Neural crest cell (in vitro differentiated cells): Measurements from ENCODE around the gene LIM2. TPM values are rescaled to one million over a fixed set of nuclear protein-coding genes. Genes with fewer than 3 reads are reported as not detected.

Source experiments
- DNase-seq: peaks from one replicate; pipeline ENCODE4 v3.0.0; 2021; ENCODE audit warnings: low read depth, mixed read lengths, low spot score
- H3K27ac Mint-ChIP-seq: one replicate; pipeline ENCODE4 v1.8.0; 2021; ENCODE audit warnings: mild to moderate bottlenecking, mixed read lengths; ENCODE audit not compliant: unreplicated experiment
- H3K27me3 Mint-ChIP-seq: 2 replicates; pipeline ENCODE4 v1.8.0; 2021; ENCODE audit warnings: low read depth, mild to moderate bottlenecking, mixed read lengths
- H3K36me3 Mint-ChIP-seq: 2 replicates; pipeline ENCODE4 v1.8.0; 2021; ENCODE audit warnings: low read depth, mild to moderate bottlenecking, mixed read lengths
- H3K4me1 Mint-ChIP-seq: 2 replicates; pipeline ENCODE4 v1.8.0; 2021; ENCODE audit warnings: mixed read lengths
- H3K4me3 Mint-ChIP-seq: one replicate; pipeline ENCODE4 v1.8.0; 2021; ENCODE audit warnings: mild to moderate bottlenecking, mixed read lengths
- H3K9me3 Mint-ChIP-seq: 2 replicates; pipeline ENCODE4 v1.8.0; 2021; ENCODE audit warnings: mixed read lengths
- CTCF ChIP-seq: fragments of 200-600 bp; sonication (generic); conservative IDR thresholded peaks from 2 replicates; pipeline ENCODE4 v1.5.0; 2021; ENCODE audit warnings: antibody characterized with exemption, mild to moderate bottlenecking
- total RNA-seq: library from RNA; stranded (reverse); gene quantifications from 2 replicates; pipeline ENCODE4 v1.2.1, GENCODE V29; 2021

Gene LIM2
- total RNA-seq, 1 donor from 2014 or later = not detected

GRCh38 chr19:51354103-51354741 is 33.6 kb downstream of the LIM2 start:
- Mint-ChIP-seq H3K4me1 (peaks cover 22% of the 10 kb centered on the region), H3K27ac (peak overlapping the region; percentile 81), H3K27me3 (no peaks in the 10 kb centered on the region), H3K4me3 (peak overlapping the region; percentile 50), H3K36me3 (peaks cover 3% of the 10 kb centered on the region), H3K9me3 (no peaks in the 10 kb centered on the region)
- no peak for DNase-seq
- TF ChIP-seq CTCF = no peak

DNA sequence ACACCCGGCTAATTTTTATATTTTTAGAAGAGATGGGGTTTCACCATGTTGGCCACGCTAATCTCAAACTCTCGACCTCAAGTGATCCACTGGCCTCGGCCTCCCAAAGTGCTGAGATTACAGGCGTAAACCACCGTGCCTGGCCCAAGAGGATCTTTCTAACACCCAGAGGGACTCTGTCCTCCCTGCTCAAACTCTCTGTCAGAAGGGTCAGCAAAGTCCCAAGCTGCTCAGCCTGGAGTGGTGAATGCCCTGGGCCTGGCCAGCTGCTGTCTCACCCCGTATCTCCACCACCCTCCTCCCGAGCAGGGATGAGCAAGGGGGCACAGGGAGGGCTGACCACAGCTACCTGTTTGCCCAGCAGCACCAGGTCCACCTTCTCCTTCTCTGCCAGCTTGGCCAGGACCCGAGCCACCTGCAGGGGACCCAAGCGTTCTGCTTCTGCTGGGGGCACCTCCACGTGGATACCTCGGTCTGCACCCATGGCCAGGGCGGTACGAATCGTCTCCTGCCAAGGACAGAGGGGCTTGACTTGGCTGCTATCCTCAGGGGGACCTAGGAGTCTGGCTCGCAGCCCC is 34.9 kb downstream of the LIM2 start:
- Mint-ChIP-seq H3K36me3 (peaks cover 3% of the 10 kb centered on the region), H3K4me1 (peaks cover 22% of the 10 kb centered on the region), H3K4me3 (no peak overlapping the region), H3K27me3 (no peaks in the 10 kb centered on the region), H3K27ac (no peak overlapping the region), H3K9me3 (no peaks in the 10 kb centered on the region)
- no peak for TF ChIP-seq CTCF
- DNase-seq = no peak

DNA sequence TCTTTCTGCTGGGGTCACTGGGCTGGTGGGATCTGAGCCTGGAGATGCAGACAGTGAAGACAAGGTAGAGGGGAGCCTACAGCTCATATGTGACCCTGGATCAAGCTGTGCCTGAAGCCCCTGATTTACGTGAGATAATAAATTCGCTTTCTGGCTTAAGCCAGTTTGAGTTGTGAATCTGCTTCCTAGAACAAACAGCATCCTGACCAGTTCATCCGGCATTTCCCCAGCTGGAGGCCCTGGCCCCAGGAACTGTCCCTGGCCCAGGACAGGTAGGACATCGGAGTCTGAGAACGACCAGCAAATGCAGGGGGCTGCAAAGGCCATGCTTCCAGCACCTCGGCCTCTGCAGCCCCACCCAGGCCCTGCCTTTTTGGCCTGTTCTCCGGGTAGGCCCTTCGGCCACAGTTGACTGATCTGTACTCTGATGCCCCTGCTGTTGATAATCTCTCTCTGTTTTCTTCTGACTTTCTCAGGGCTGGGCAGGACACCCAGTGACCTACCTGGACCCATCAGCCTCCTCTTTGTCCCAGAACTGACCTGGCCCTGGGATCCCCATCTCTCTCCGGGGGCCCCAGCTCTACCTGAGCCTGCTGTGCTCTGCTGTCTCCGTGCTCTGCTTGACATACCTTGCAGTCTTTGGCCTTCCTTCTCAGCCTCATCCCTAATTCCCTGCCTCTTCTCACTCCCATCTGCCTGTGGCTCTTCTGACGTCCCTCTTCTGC is 36.3 kb downstream of the LIM2 start:
- no peak for TF ChIP-seq CTCF
- peak overlapping the region; percentile 78 for H3K27ac Mint-ChIP-seq
- H3K4me1 Mint-ChIP-seq = peaks cover 19% of the 10 kb centered on the region
- no peaks in the 10 kb centered on the region for H3K9me3 Mint-ChIP-seq
- H3K27me3 Mint-ChIP-seq = no peaks in the 10 kb centered on the region
- DNase-seq = no peak
- H3K4me3 Mint-ChIP-seq = no peak overlapping the region
- peaks cover 7% of the 10 kb centered on the region for H3K36me3 Mint-ChIP-seq

DNA sequence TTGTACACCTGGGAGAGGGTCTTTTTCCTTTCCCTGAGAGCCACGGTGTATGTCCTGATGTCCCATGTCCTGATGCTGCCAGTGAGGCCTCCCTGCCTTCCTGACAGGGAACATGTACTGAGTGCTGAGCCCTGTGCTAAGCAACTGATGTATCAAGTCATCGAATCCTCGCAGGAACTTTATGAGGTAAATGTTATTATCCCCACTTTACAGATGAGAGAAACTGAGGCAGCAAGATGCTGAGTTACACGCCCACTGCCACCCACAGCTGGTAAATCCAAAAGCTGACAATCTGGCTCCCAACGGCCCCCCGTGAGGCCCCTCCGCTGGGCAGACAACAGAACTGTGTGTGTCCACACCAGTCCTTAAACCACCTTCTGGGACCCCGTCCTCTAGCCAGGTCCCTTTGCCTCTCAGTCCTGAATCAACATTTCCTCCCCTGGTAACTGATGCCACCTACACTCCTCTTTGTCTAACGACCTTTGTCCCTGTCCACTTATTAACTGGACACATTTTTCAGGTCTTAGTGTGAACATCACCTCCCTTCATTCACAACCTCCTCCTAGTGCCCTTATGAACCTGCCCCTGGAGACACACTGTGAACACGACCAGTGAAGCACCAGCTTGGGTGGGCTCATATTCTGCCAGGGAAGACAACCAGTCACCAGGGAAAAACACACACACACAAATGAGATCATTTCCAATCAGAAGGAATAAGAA is 40.4 kb downstream of the LIM2 start:
- Mint-ChIP-seq H3K27me3 (peaks cover 4% of the 10 kb centered on the region), H3K4me1 (no peaks in the 10 kb centered on the region), H3K27ac (no peak overlapping the region), H3K9me3 (no peaks in the 10 kb centered on the region), H3K36me3 (peaks cover 7% of the 10 kb centered on the region), H3K4me3 (no peak overlapping the region)
- no peak for DNase-seq
- no peak for TF ChIP-seq CTCF

GRCh38 chr19:51346742-51347141 is 41.0 kb downstream of the LIM2 start:
- DNase-seq = no peak
- H3K9me3 Mint-ChIP-seq = no peaks in the 10 kb centered on the region
- peaks cover 6% of the 10 kb centered on the region for H3K27me3 Mint-ChIP-seq
- no peaks in the 10 kb centered on the region for H3K4me1 Mint-ChIP-seq
- H3K4me3 Mint-ChIP-seq = no peak overlapping the region
- H3K27ac Mint-ChIP-seq = peak overlapping the region; percentile 78
- H3K36me3 Mint-ChIP-seq = peaks cover 4% of the 10 kb centered on the region
- TF ChIP-seq CTCF = no peak
